RKO (cell line): ENCODE measurements around the gene MVB12B.

Source experiments
- DNase-seq: peaks from one replicate; pipeline ENCODE4 v3.0.0-alpha.2; 2016; ENCODE audit warnings: low spot score

MVB12B gene

DNA sequence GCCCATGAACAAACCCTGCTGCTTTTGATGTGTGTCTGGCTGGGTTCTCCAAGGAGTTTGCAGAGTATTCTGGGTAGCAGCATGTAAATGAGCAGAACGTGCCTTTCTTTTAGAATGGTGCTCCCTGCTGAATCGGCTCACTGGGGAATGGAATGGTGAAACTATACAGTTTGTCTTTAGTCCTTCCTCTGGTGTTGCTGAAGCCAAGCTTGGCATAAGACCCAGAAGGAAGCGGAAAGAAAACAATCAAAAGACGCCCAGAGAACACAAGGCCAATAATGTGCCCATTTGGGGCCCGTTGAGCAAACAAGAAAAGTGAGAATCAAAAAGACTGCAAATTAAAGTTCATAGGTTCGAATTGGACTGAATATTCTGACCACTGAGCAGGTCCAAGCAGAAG, 60.1 kb downstream of the MVB12B start:
- no peak for DNase-seq

DNA sequence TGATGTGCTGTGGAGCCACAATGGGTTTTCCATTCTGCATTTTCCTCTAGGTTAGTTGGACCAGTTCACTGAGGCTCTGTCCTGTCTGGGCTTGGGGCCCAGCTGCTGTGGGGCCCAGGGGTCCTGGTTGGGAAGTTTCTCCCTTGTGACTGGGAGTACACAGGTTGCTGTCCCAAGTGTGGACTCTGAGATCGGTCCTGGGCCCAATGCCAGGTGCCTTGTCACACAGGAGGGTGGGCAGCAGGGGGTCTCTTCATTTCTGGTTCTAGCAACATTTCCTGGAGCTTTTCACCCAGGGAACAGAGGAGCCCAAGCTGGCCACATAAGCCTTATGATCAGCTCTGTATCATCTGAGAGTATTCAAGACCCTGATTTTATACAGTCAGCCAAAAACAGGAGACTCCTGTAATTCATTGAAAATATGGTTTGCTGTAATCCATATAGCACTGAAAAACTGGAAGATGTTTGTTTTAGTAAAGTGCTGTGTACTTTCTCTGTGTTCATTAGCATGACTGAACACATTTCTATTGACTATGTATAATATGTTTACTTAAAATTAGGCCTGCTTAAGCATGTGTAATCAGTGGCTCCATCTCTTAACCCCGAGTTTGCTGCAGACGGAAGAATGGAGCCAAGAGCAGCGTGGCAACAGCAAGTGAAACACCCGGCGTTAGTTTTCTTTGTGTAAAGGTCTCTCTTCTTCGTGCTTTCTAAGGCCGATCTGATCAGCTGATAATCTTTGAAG, 62.5 kb downstream of the MVB12B start:
- DNase-seq, result no peak

DNA sequence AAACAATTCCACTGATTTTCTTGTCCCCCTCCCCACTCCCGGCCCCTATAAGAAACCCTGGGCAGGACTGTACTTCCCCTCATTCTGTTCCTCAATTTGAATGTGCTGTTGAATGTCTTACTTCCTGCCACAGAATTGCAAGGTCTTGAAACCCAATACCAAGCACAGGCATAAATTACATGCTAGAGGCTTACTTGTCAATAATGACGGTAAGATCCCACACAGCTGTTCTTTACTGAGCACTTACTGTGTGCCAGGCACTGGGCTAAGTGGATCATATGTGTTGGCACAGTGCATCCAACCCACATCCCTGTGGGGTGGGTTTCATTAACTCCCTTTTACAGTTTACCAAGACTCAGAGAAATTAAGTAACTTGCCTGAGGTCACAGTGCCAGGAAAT, 63.4 kb downstream of the MVB12B start:
- DNase-seq, result no peak

DNA sequence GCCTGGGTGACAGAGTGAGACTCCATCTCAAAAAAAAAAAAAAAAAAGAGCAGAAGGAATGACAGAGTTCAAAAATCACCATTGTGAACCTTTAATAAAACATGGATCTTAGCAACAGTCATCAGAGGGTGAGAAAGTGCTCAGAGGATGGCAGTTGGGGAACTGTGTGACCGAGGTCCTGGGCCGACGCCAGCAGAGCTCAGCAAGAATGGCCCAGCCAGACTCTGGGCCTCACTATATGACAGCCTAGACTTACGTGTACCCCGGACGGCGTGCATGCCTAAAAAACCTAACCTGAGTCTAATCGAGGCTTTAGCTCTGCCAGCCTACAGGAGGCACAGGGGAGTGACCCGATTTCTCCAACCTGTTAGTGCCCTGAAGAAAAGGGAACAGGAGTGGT, 64.3 kb downstream of the MVB12B start:
- DNase-seq, result no peak

DNA sequence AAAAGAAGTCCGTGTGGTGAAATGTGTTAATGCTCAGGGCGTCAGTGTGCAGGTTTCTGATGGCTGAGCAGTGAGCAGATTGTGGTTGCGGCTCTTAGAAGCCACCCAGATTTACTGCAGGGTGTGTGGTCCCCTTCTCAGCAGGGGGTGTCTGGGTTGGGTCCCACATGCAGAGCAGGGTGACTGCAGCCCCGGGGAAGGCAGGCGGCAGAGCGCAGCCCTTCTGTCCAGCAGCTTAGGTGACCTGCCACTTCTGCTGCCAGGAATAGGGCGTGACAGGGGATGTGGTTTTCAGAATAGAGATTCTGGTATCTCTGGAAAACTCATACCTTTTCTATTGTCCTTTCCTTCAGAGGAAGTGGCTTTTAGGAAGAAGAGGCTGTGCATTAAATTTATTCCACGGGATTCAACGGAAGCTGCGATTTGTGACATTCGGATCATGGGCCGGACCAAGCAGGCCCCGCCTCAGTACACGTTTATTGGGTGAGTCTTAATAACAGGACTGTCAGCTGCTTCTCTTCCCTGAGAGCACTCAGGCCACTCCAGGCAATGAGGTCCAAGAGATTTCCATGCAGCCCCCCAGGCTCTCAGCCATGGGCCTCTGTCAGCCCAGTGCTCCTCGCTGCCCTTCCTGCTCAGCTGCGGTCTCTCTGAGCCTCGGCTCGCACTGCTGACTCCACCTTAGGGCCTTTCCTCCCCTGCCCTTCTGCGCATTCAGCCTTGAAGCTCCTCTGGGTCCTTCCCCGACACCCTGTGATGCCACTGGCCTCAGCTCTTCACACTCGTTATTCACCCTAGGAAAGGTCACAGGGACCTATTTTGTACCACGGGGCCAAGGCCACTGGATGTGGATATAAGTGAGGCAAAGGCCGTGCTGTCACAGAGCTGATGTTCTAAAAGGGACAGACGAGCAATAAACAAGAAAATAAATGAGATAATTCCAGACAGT, 65.4 kb downstream of the MVB12B start:
- no peak for DNase-seq

DNA sequence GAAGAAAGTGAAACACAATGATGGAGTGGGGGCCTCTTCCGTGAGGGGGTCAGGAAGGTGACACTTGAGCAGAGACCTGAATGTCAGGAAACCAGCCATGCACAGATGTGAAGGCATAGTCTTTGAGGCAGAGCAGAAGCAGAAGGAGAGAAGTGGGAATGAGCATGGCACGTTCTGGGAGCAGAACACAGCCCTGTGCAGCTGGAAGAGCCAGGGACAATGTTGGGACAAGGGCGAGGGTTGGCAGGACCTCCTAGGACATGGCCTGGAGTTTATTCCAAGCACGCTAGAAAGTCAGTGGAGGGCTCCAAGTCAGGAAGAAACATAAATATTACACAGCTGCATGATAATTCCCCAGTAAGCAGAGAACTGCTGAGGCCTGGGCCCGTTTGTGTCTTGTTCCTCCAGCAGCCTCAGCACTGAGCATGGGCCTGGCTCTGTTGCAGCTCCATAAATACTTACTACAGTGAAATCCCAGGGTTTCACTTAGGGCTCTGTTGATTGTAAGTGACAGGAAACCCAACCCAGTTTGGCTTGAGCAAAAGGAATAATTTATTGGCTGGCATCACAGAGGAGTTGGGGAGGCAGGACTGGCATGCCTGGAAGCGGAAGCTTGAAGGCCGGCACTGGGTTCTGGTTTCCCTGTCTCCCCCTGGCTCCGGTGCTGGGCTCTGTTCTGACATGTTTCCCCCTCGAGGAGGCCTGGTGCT, 66.2 kb downstream of the MVB12B start:
- no peak for DNase-seq

DNA sequence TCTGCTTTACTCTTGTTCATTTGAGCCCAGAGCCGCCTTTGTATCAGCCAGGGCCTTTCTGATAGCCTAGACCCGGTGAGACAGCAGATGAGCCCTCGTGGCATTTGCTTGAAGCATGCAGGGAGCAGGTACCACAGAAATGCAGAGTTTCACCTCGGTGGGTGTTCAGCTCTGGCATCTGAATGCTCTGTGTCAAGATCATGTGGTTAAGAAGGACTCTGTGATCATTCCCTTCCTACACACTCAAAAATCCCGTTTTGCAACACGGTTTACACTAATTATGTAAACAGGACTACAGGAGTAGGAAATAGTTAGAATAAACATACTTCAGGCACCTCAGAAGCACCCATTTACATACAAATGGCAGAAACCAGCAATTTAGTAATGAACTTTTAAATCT, 67.2 kb downstream of the MVB12B start:
- DNase-seq, result no peak

DNA sequence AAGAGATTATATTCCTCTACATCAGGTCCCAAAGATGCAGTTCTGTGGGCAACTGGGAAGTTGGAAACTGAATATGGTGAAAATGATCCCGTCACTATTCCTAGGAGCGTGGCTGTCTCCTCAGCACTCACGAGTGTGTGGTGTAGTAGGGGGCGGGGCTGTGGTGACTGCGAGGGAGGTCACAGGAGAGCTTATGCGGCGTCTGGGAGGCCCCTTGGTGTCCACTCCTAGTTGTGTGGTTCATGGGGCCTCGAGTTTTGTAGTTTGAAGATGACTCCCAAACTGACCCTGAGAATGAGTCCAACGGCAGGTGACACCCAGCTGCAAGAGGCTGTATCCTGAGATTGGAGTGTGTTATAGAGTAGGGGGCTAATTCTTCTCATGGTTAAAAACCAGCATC, 68.2 kb downstream of the MVB12B start:
- no peak for DNase-seq

DNA sequence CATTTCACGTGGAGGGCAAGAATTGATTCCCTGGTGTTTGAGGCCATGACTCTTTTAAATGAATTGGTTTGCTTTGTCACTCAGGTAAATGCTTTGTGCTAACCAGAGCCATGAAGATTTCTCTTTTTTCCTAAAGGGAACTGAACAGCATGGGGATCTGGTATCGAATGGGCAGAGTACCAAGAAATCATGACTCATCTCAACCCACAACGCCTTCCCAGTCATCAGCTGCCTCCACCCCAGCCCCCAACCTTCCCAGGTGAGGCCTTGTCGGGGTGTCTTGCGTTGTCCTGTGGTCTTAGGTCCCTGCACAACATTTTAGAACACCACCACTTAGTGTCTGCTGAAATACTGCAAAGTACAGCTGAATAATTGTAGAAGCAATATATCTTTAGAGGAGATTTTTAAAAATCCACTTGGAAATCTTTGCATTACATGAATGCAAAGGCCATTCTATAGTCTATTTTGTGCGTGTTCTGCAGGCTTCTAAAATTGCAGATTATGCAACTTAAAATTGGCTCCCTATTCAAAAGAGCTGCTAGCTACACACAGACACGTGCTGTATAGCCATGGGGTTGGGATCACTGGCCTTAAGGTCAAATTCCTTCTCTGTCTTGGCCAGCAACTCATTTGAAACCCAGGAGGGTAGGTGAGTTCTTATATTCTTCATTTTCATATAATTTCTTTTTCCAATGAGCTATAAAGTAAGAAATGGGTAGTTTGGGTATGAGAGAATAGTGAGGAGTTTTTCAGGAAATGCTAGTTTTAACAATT, 69.0 kb downstream of the MVB12B start:
- DNase-seq, result peak; percentile 45

DNA sequence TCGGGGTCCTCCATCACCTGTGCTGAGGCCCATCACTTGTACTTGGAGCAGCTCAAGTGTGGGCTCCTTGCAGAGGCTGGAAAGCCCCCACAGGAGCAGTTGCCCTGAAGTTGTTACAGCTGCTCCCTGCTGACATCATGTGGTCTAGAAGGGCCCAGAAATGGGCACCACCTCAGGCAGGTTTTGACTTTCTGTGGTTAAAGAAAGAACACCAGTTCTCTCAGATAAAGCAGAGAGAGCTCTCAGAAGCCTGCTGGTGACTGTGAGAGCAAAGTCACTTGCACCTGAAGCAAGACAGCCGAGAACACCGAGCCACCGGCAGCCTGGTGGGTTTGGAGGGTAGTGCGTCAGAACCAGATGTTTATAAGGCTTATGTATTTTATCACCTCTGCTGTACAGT, 70.4 kb downstream of the MVB12B start:
- no peak for DNase-seq

DNA sequence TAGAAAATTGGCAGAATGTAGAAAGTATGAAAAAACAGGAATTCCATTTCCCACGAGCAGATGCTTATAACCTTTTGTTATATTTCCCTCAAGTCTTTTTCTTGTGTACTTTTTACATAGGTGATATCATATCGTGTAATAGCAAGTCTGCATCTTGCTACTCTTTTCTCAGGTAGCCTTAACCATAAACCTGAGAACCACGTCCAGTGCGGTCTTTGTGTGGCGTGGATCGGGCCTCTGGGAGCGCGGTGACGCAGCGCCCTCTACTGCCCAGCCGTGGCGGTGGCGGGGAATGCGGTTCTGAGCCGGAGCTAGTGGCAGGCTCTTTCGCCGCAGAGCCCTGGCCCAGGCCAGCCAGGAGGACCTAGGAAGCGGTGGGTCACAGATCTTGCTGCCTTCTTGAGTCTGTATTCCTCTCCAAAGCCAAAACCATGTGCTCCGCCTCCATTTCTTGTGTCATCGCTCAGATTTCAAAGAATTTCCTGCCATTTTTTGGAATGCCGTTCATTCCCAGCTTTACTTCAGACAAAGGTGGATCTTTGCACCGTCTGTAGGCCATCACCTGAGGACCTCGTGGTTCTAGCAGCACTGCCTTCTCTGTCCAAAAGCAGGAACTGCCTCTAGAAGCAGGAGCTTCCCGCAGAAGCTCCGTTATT, 71.9 kb downstream of the MVB12B start:
- no peak for DNase-seq

DNA sequence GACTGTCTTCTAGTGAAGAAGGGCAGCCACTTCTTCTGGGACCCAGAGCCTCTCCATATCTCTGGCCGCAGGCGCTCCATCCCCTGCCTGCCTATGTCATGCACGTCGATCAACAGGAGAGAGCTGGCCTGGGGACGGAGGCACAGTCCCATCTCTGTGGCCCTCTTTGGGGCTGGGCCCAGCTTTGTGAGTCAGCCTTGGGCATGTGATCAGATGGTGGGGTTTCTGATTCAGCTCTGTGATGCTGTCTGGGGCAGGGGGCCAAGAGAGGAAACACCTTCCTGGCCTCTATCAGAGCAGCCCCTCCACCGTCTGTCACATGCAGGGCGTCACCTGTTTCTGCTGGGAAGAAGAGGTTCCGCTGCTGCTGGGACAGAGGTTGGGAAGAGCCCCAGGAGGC, 72.6 kb downstream of the MVB12B start:
- DNase-seq, result no peak

DNA sequence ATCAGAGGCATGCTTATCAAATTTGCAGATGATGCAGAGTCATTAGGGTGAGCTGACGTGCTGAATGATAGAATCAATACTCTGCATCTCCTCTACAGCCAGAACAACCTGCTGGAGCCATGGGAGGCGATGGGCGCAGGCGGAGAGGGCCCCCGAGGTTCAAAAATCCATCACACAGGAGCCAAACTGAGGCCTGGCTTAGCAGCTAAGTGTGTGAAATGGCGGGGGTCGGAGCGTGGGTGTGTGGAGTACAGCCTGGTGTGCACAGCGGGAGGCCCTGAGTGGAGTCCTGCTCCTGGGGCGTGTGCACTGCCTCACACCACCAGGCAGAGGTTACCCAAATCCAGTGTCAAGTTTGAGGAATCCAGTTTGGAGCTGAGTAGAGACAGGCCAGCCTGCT, 73.2 kb downstream of the MVB12B start:
- DNase-seq, result no peak

DNA sequence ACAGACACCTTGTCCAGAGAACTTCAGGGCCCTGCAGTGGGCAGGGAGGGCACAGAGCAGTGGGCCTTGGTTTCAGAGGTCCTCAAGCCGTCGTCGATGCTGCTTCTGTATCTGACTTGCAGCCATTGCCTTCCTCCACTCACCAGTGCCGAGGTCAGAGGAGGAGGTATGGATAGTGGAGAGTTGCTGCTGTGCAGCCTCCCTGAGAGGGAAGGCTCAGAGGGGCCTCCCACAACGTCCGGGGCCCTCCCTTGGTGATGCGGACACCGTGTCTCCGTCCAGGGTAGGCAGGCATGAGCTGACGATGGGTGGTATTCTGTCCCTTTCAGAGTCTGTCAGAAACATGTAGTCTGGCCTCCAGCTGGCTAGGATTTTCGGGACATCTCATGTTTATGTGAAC, 73.9 kb downstream of the MVB12B start:
- no peak for DNase-seq

DNA sequence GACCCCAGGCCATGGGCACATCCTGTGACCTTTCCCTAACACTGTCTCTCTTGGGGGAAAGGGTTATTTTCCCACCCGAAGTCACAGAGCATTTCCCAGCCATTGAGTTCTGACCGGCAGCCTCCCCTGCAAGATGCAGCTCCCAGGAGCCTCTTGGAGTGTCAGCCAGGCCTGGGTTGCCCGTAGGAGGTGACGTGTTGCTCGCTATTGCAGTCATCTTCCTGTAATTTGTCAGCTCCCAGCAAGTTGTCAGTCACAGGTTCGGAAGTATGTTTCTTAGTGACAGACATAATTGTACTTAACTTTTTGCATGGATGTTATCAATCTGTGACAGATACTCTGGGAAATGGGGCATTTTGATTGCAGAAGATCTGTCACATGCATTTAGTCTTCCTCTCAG, 74.5 kb downstream of the MVB12B start:
- no peak for DNase-seq

DNA sequence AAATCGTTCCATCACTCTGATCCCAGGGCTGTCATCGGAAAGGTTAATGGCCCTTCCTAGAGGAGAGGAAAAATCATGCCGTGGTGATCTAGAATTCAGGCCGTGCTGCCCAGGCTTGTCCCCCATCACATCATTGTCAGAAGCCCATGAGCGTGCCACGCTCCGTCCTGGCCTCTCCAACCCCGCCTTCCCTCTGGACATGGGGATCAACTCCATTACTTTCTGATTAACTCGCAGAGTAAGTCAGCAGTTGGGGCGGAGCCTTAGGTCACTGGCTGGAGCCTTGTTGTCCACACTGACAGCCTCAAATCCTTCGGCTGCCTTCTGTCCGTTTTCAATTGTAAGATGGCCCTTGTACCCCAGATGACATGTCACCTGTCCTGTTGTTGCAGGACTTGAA, 75.0 kb downstream of the MVB12B start:
- no peak for DNase-seq

DNA sequence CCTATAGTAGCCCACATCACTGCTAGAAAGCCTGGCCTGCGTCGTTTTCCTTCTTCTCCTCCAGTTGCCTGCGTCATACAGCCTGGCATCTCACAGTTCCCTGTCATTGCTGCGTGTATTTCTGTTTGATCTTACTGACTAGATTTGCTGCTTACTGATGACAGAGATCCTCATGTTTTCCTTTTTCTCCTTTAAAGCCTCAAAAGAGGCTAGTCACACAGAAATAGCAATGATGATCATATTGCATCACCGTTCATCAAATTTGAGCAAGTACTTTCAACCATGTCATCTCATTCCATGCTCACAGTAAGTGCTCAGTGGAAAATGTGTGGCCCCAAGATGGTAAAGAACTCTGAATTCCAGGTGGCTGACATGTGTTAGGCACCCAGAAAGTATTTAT, 76.8 kb downstream of the MVB12B start:
- no peak for DNase-seq

DNA sequence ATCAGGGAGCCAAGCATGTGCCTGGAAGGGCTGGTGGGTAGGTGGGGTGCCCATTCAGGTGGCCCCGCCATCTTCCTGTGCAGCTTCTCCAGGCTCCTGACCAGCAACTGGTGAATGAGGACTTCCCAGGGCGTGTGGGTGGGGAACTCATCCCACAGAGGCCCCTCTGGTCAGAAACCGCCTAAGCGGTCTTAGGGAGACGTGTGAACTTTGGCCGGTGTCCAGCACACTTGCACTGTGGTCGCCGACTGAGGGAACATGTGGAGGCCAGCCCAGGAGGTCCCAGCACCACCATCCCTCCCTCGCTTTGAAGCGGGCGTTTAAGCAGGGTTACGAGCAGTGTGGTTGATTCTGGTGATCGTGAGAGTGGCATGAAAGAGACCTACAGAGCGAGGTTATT, 77.8 kb downstream of the MVB12B start:
- no peak for DNase-seq

DNA sequence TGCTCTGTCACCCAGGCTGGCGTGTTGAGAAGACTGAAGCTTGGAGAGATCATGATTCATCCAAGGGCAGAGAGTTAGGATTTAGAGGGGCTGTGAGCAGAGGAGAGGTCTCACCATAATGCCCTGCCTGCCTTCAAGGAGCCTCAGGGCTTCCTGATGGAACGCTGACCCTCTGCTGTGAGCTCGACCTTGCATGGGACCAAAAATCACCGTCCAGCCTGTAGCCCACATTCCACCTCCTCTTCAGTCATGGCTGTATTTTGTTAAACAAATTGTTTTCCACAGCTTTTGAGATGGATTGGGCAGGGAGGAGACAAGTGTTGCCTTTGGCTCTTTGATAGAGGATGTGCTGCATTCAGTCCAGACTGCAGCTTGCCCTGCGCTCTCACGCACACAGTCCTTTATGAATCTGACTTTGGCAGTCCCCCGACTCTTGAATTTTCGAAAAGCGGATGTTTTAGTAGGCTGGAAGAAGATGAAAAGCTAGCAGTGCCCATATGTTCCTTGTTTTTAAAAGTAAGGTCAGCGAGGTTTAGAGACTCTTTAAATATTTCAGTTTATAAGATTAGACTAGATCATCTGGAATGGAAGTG, 79.5 kb downstream of the MVB12B start:
- no peak for DNase-seq

DNA sequence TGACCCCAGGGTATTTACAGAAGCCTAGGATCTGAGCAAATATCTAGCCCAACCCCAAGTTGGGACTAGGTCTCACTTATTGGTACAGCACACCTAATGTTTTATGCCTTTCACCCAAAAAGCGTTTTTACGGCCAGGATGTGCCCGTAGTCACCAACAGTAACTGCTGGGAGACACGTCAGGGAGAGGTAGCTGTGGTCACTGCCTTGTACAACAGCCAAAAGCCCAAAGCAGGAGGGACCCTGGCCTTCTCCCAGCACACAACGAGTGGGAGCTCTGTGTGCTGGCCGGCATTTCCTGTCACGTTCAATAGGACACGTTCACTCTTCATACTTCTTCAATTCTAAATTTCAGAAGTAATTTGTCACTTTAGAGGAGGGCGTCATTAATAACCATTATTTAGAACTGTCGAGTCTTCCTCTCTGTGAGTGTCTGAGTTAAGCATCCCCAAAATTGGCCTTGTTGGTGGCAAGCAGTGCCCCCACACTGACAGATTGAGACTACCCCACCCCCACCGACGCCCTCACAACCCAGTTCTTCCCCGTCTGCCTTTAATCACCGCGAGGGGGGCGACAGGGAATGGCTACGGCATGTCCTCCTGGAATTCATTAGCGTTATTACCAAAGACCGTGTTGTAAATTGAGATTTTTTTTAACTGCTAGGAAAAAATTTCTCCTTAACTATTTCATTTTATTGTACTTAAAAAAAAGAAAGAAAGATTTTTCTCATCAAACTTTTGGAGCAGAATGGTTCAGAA, 80.7 kb downstream of the MVB12B start:
- DNase-seq, result no peak
